HG03520 (cell line): ENCODE measurements around the gene TBC1D4.
"Not testable (repeated sequence)": the region's sequence is repeated elsewhere in the genome, so short reads cannot be mapped to it uniquely, and the experiment has no call there.

ENCODE experiments used
- ATAC-seq: cut with Tn5 transposase; IDR thresholded peaks from one replicate; pipeline ENCODE4 v1.9.1; 2021; ENCODE audit warnings: mild to moderate bottlenecking, moderate library complexity; ENCODE audit not compliant: unreplicated experiment

TBC1D4 gene

GRCh38 chr13:75364131-75364713 lies 117.7 kb downstream of the TBC1D4 start:
- ATAC-seq: no peak

- ATAC-seq: no peak
Measured at GRCh38 chr13:75363371-75363770, 118.6 kb downstream of the TBC1D4 start.

- ATAC-seq: no peak
Measured at GRCh38 chr13:75362026-75362425, 119.9 kb downstream of the TBC1D4 start.

- no peak for ATAC-seq
Measured at GRCh38 chr13:75360170-75360569, 121.8 kb downstream of the TBC1D4 start.

- no peak for ATAC-seq
Measured at GRCh38 chr13:75359266-75359665, 122.7 kb downstream of the TBC1D4 start.

GRCh38 chr13:75357576-75358289 lies 124.2 kb downstream of the TBC1D4 start:
- ATAC-seq: peak; percentile 94

- ATAC-seq: no peak
Measured at GRCh38 chr13:75356421-75356820, 125.5 kb downstream of the TBC1D4 start.

- ATAC-seq: no peak
Measured at GRCh38 chr13:75355609-75356008, 126.4 kb downstream of the TBC1D4 start.

- ATAC-seq: peak; percentile 43
Measured at GRCh38 chr13:75353781-75354193, 128.2 kb downstream of the TBC1D4 start.

- no peak for ATAC-seq
Measured at GRCh38 chr13:75352641-75353327, 129.2 kb downstream of the TBC1D4 start.

GRCh38 chr13:75351538-75351937 lies 130.4 kb downstream of the TBC1D4 start:
- ATAC-seq: not testable (repeated sequence)

- ATAC-seq: no peak
Measured at GRCh38 chr13:75347925-75348324, 134.0 kb downstream of the TBC1D4 start.

- ATAC-seq: no peak
Measured at GRCh38 chr13:75347457-75347856, 134.5 kb downstream of the TBC1D4 start.

GRCh38 chr13:75345193-75345592 lies 136.8 kb downstream of the TBC1D4 start:
- ATAC-seq: no peak

GRCh38 chr13:75341028-75341427 lies 140.9 kb downstream of the TBC1D4 start:
- ATAC-seq: peak; percentile 48

- ATAC-seq: no peak
Measured at GRCh38 chr13:75339635-75340374, 142.2 kb downstream of the TBC1D4 start.

- no peak for ATAC-seq
Measured at GRCh38 chr13:75334634-75335447, 147.1 kb downstream of the TBC1D4 start.

- ATAC-seq: no peak
Measured at GRCh38 chr13:75333103-75333502, 148.9 kb downstream of the TBC1D4 start.

- no peak for ATAC-seq
Measured at GRCh38 chr13:75331792-75332349, 150.1 kb downstream of the TBC1D4 start.

- ATAC-seq: no peak
Measured at GRCh38 chr13:75330770-75331169, 151.2 kb downstream of the TBC1D4 start.
